Fibroblast of lung (primary cell): ENCODE measurements around the gene SYCP1. TPM values are rescaled to one million over a fixed set of nuclear protein-coding genes. Genes with fewer than 3 reads are reported as not detected.

Source experiments
- DNase-seq, 2 donors: peaks; one replicate each; pipeline versions ENCODE4 v3.0.0 to v3.0.0-alpha.2; 2010; ENCODE audit warnings: low read depth in 2 of 2
- H2AFZ ChIP-seq: 2 replicates; pipeline ENCODE4 v1.5.1; 2012; ENCODE audit warnings: low read length, control low read depth, inconsistent platforms
- H3K27ac ChIP-seq: 2 replicates; pipeline ENCODE4 v1.5.1; 2011; ENCODE audit warnings: low read length, control low read depth; ENCODE audit not compliant: insufficient read depth
- H3K27me3 ChIP-seq: 2 replicates; pipeline ENCODE4 v1.5.1; 2011; ENCODE audit warnings: mild to moderate bottlenecking, low read length; ENCODE audit not compliant: control insufficient read depth, insufficient read depth
- H3K36me3 ChIP-seq: 2 replicates; pipeline ENCODE4 v1.5.1; 2011; ENCODE audit warnings: low read length; ENCODE audit not compliant: control insufficient read depth, insufficient read depth
- H3K4me1 ChIP-seq: 2 replicates; pipeline ENCODE4 v1.5.1; 2011; ENCODE audit warnings: low read length; ENCODE audit not compliant: control insufficient read depth, insufficient read depth; ENCODE audit errors: extremely low read depth
- H3K4me2 ChIP-seq: 2 replicates; pipeline ENCODE4 v1.5.1; 2011; ENCODE audit warnings: low read length, control low read depth; ENCODE audit not compliant: insufficient read depth; ENCODE audit errors: extremely low read depth
- H3K4me3 ChIP-seq, 4 experiments: fragments of 200-600 bp in 1 of 4; sonication (generic) in 1 of 4; replicated peaks in 1 of 4; 2 replicates each; pipeline ENCODE4 v1.5.1; 2011 to 2016; ENCODE audit warnings: low read length in 4 of 4, low read depth in 3 of 4, mild to moderate bottlenecking in 3 of 4, control low read depth in 2 of 4, inconsistent platforms in 1 of 4, mixed read lengths in 1 of 4; ENCODE audit not compliant: insufficient read depth in 1 of 4; ENCODE audit errors: control extremely low read depth in 1 of 4
- H3K79me2 ChIP-seq: 2 replicates; pipeline ENCODE4 v1.5.1; 2012; ENCODE audit warnings: mild to moderate bottlenecking, low read length, inconsistent platforms; ENCODE audit not compliant: control insufficient read depth, insufficient read depth
- H3K9ac ChIP-seq: 2 replicates; pipeline ENCODE4 v1.5.1; 2011; ENCODE audit warnings: mild to moderate bottlenecking, low read length, control low read depth; ENCODE audit not compliant: insufficient read depth
- H3K9me3 ChIP-seq: 2 replicates; pipeline ENCODE4 v1.5.1; 2012; ENCODE audit warnings: low read depth, low read length; ENCODE audit not compliant: control insufficient read depth, insufficient read depth
- H4K20me1 ChIP-seq: 2 replicates; pipeline ENCODE4 v1.5.1; 2011; ENCODE audit warnings: low read length; ENCODE audit not compliant: control insufficient read depth, insufficient read depth; ENCODE audit errors: extremely low read depth
- EZH2 ChIP-seq: IDR thresholded peaks from 2 replicates; pipeline ENCODE4 v1.5.1; 2012; ENCODE audit warnings: low read length, control low read depth, mild to moderate bottlenecking; ENCODE audit errors: missing control alignments
- polyA plus RNA-seq, 2 donors: library from polyadenylated mRNA; depleted of rRNA in 1 of 2; stranded (reverse) in 1 of 2; unstranded in 1 of 2; fragments of >200 nt; gene quantifications; 2 replicates each; pipeline ENCODE4 v1.2.1, GENCODE V29; 2011 to 2012; ENCODE audit warnings: missing spikeins in 1 of 2
- total RNA-seq: library from RNA; depleted of rRNA; stranded (reverse); fragments of >200 nt; gene quantifications from 2 replicates; pipeline ENCODE4 v1.2.1, GENCODE V29; 2014
- TF ChIP-seq, protein P1 (sequence below), 2 donors: IDR thresholded peaks in 1 of 2; conservative IDR thresholded peaks in 1 of 2; 1 replicate in 1 of 2; 2 replicates in 1 of 2; pipeline ENCODE4 v1.5.1; 2011 to 2012; ENCODE audit warnings: low read length in 2 of 2, control low read depth in 1 of 2, inconsistent platforms in 1 of 2, low read depth in 1 of 2, mild to moderate bottlenecking in 1 of 2

SYCP1 gene
- total and polyA plus RNA-seq, 2 donors (not counting 1 experiment from before 2014, with no cell fraction given) = not detected

DNA sequence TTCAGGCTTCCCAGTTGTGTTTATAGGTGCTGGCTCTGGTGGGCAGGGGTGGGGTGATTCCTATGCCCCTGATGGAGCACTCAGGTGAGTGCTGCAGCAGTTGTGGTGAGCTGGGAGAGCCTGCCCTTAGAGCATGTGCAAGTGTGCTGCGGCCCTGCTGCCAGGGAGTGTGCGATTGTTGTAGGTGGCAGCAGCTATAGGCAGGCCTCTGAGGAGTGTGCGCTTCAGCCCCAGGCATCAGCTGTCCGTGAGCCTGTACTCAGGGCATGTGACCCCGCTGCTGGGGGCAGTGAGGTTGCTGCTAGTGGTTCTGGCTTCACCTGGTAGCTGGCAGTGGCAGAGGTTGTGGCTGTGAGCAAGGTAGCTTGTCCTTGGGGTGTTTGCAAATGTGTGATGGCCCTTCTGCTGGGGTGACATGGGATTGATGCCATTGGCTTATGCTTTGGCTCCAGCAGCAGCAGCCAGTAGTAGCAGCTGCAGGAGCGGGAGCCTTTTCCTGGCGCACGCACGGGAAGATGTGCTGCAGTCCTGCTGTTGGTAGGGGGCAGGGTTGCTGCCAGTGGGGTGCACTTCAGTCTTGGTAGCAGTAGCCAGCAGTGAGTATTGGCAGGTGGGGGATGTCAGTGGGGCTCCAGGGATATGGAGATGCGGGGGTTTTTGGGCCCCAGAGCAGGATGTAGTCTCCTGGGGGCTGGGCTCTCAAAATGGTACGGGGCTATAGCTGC is 37.7 kb downstream of the SYCP1 start:
- Histone ChIP-seq H3K9me3 (no peaks in the 10 kb centered on the region), H2AFZ (no peak overlapping the region), H4K20me1 (no peaks in the 10 kb centered on the region), H3K27me3 (peaks cover 2% of the 10 kb centered on the region), H3K27ac (no peak overlapping the region), H3K4me1 (no peaks in the 10 kb centered on the region), H3K79me2 (no peaks in the 10 kb centered on the region), H3K4me2 (no peak overlapping the region), H3K9ac (no peak overlapping the region), H3K4me3 (no peak overlapping the region), H3K36me3 (no peaks in the 10 kb centered on the region)
- DNase-seq = no peak
- no peak for TF ChIP-seq EZH2
- TF ChIP-seq, protein P1, sequence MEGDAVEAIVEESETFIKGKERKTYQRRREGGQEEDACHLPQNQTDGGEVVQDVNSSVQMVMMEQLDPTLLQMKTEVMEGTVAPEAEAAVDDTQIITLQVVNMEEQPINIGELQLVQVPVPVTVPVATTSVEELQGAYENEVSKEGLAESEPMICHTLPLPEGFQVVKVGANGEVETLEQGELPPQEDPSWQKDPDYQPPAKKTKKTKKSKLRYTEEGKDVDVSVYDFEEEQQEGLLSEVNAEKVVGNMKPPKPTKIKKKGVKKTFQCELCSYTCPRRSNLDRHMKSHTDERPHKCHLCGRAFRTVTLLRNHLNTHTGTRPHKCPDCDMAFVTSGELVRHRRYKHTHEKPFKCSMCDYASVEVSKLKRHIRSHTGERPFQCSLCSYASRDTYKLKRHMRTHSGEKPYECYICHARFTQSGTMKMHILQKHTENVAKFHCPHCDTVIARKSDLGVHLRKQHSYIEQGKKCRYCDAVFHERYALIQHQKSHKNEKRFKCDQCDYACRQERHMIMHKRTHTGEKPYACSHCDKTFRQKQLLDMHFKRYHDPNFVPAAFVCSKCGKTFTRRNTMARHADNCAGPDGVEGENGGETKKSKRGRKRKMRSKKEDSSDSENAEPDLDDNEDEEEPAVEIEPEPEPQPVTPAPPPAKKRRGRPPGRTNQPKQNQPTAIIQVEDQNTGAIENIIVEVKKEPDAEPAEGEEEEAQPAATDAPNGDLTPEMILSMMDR (conservative IDR thresholded peaks at IDR 0.05 in 1 of 2, IDR thresholded peaks at IDR 0.05 in 1 of 2; ENCODE audit: low read depth in 1 of 2, low read length in 2 of 2) = no peak

DNA sequence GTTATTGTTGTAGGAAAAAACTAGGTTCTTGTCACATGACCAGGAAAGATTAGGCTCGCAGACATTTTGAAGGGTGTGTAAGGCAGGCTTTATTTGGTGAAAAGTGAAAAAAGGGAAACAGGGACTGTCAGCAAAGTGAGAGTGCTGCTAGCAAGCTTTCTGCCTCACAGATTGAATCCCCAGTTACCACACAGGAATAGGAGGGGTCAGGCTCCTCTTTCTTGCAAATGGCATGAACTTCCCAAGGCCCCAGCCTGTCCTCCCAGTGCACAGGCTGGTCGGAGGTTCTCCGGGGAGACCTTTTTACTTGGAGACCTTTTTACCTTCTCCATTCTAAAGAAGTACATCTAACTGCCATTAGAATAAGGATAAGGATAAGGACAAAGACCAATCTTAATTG is 42.1 kb downstream of the SYCP1 start:
- Histone ChIP-seq H3K27me3 (peaks cover 2% of the 10 kb centered on the region), H3K4me1 (no peaks in the 10 kb centered on the region), H3K79me2 (no peaks in the 10 kb centered on the region), H4K20me1 (no peaks in the 10 kb centered on the region), H3K4me3 (no peak overlapping the region), H3K9ac (no peak overlapping the region), H3K9me3 (no peaks in the 10 kb centered on the region), H3K4me2 (no peak overlapping the region), H2AFZ (no peak overlapping the region), H3K36me3 (no peaks in the 10 kb centered on the region), H3K27ac (no peak overlapping the region)
- TF ChIP-seq EZH2 = no peak
- TF ChIP-seq, protein P1 (conservative IDR thresholded peaks at IDR 0.05 in 1 of 2, IDR thresholded peaks at IDR 0.05 in 1 of 2; ENCODE audit: low read depth in 1 of 2, low read length in 2 of 2) = no peak
- DNase-seq = no peak

DNA sequence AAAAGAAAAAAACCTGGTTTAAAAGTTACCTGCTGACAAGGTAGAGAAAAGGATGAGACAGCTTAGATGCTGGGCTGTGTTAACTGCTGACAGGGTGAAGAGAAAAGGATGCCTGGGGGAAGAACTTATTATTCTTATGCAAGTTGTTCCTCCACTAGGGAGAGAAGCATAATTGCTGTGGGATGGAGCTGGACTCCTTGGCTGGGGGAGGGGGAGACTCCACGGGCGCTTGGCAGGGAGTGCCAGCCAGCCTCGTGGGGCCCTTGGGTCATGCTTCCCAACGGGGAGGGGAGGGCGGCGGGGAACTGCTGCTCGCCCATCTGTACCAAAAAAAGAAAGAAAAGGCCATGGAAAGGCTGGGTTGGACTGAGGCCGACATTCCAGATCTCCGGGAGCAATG is 47.2 kb downstream of the SYCP1 start:
- no peak for DNase-seq
- H3K36me3 ChIP-seq = no peaks in the 10 kb centered on the region
- TF ChIP-seq EZH2 = no peak
- TF ChIP-seq, protein P1 (conservative IDR thresholded peaks at IDR 0.05 in 1 of 2, IDR thresholded peaks at IDR 0.05 in 1 of 2; ENCODE audit: low read depth in 1 of 2, low read length in 2 of 2) = no peak
- H3K27me3 ChIP-seq = no peaks in the 10 kb centered on the region
- no peaks in the 10 kb centered on the region for H3K9me3 ChIP-seq
- no peaks in the 10 kb centered on the region for H3K79me2 ChIP-seq
- no peak overlapping the region for H3K9ac ChIP-seq
- H3K27ac ChIP-seq = no peak overlapping the region
- no peak overlapping the region for H2AFZ ChIP-seq
- no peaks in the 10 kb centered on the region for H4K20me1 ChIP-seq
- no peak overlapping the region for H3K4me3 ChIP-seq
- H3K4me2 ChIP-seq = no peak overlapping the region
- H3K4me1 ChIP-seq = no peaks in the 10 kb centered on the region
